ENCODE data around the gene DHRS1.

Gene DHRS1

DNA sequence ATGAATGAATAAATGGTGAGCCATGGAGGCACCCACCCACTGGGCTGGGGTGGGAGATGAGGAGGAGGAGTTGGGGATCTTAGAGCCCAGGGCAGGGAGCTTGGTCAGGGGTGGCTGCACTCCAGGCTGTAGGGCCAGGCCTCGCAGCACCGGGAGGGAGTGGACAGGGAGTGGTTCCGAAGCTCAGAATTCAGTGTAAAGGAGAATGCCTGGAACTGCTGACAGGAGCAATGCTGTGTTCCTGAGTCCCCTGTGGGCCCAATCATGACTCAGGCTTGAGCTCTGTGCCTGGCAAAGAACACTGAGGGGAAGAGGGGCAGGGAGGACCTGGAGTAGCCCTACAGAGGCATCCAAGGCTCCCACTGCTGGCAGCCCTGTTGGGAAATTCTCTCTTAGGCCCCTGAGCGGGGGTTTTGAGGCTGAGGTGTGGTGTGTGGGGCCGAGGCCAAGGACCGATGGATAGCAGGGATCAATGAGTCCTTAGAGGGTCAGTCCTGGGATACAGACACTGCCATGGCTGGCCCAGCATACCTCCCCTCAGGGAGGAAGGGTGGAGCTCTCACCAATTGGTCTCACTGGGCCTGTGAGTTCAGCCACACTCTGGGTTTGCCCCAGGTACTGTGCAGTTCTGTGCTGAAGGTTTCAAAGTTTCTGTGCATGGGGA lies 18.7 kb downstream of the DHRS1 start:
- DNase-seq, result no peak

DNA sequence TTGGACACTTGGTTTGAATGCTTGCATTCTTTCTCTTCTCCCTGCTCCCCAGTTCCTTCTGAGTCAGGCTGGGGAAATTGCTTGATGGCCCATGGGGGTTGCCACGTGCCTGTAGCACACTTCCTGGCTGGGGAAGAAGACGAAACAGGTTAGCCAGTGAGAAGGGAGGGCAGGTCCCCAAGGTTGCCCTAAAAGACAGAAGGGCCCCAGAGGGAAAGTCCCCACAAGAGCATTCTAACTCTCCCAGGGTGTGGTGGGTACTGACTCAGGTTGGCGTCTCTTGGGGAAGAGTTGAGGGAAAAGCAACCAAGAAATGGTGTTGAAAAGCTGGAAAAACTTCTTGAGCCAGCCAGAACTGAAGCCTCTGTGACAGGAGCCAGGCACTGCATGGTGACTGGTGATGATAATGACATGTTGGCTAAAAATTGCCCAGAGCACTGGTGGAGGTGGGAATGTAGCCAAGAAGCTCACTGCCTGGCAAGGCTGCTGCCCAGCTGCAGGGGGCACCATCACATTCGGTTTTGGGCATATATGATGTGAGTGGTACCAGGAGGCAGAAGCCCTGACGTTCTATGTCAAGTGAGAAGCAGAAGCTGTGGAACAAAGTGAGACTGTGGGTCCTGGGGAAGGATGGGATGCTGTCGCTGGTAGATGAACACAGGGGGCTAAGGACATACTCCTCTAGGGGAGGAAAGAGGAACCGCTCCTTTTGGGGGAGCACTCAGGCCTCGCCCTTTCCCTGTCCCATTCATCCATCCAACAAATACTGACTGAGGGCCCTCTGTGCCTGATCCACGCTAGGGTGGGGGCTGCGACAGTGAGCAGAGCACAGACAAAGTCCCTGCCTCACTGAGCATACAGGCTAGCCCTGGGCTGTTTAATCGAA lies 20.0 kb downstream of the DHRS1 start:
- DNase-seq, result peak; percentile 65 to 72

GRCh38 chr14:24278424-24278823 lies 21.2 kb downstream of the DHRS1 start:
- no peak for DNase-seq

GRCh38 chr14:24277606-24278321 lies 21.8 kb downstream of the DHRS1 start:
- DNase-seq, result peak in 1 of 2 donors; percentile 51

DNA sequence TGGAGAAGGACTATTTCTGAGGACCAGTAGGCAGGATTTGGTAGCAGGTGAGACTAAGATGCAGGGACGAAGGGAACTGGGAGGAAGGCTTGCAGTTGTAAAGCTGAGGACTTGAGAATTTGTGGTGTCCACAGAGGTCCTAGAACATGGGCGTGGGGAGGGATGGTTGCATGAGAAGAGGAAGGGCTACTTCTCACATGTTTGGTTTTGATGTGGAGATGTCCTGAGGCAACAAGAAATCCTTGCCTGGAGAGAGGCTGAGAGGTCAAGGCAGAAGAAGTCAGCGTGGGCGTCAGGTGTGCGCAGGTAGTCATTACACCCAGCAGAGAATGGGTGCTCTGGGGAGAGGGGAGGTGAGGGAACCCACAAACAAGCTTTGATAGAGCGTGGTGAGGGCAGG lies 22.5 kb downstream of the DHRS1 start:
- no peak for DNase-seq

DNA sequence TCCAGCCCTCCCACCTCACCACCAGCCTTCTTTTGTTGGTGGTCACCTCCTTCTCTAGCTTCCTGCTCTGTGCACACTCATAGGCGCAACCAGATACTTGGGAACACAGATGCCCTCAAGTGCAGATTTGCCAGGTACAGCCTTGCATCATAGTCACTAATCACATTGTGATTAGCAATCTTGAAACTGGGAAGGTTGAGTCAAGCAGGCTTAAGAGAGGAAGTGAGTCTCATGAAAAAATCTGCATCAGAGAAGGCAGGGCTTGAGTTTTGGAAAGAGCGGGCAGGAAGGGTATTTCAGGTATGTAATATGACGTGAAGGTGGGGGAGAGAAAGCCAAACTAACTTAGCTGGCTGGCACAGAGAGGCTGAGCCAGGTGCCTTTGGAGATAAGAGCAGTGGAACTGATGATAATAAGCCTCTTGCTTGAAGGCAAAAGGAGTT lies 25.5 kb downstream of the DHRS1 start:
- DNase-seq, result peak; percentile 49 to 63

GRCh38 chr14:24273422-24273998 lies 26.1 kb downstream of the DHRS1 start:
- DNase-seq, result peak in 1 of 2 donors; percentile 7

DNA sequence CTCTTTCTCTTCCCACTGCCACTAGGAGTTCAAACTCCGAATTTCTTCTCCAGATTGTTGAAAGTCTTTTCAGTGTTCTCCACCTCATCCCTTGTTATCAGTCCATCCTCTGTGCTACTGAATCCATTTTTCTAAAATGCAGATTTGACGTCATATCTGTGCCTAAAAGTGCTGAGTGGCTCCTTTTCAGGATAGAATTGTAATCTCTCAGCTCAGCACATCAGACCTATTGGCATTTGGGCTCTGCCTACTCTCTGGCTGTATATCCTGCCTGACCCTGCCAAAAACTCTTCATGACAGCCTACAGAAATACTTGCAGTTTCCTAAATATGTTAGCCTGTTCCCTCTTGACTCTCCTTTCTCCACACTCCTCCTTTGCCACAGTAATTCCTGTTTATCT lies 27.1 kb downstream of the DHRS1 start:
- no peak for DNase-seq

- no peak for DNase-seq
Observed at GRCh38 chr14:24271834-24272263, 27.7 kb downstream of the DHRS1 start.

DNA sequence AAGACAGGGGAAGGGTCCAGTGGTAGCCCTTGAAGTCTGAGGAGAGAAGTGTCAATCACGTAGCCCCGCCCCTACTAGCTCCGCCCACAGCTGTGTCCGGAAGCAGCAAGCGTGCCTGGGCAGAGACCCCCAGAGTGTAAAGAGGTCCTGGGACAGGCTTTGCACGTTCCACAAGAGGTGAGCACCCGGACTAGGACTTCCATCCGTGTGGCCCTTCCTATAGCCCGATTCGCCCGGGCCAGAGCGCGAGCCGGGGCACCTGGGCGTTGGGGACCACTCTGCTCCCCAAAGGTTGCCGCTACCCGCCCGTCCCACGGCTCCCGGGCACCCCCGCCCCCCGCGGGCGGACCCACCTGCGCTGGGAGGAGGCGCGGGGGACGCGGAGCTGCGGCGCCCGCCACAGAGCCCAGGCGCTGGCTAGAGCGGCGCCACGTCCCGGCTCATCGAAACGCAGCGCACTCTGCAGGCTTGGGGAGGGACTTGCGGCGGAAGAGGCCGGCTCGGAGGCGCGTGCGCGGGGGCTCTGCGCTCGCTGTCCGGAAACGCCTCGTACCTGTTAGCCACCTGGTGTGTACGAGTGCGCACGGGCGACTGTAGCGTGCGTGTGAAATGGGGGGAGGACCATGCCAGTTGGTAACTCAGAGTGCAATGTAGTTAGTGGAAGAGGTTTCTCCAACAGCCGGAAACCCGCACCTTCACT lies 28.3 kb downstream of the DHRS1 start, which contains the start of gene RABGGTA:
Gene RABGGTA, minus strand, starts transcription at position 464 of the 700 bp plus-strand sequence. CDS start 482 bp downstream, outside the sequence.
- DNase-seq, result peak; percentile 96

- DNase-seq, result no peak
Observed at GRCh38 chr14:24270537-24271133, 28.9 kb downstream of the DHRS1 start.

- DNase-seq, result no peak
Observed at GRCh38 chr14:24269910-24270536, 29.6 kb downstream of the DHRS1 start.

GRCh38 chr14:24269368-24269767 lies 30.2 kb downstream of the DHRS1 start:
- no peak for DNase-seq

DNA sequence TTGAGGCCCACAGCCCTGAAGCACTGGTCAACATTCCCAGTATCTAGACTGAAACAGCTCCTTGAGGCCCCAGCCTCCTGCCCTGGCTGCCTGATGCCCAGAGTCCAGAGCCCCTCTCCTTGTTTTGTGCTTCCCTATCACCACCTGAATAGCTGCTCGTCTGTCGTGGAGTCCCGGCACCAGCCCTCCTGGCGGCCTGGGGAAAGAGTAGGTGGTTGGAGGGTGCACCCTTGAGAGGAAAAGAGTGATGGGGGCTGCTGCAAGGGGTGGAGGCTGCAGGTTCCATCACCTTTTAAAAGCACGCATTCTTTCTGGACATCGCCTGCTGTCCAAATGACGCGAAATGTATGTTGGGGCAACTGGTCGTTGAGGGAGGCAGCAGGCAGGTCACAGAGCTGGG lies 31.4 kb downstream of the DHRS1 start:
- no peak for DNase-seq

DNA sequence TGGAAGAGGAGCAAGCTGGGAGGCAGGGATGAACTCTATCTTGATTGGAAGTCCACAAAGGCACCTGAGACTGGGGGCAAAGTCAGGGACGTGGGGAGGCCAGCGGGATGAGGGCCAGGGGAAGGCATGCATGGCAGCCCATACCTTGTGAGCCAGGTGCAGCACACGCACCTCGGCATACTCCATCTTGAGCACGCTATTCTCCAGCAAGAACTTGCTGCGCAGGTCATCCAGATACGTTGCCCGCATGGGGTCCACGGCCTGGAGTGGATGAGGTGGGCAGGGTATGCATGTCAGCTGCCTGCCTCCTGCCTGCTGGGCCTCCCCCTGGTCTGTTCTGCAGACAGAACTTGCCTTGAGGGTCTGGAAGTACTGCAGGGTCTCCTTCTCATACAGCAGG lies 32.1 kb downstream of the DHRS1 start:
- no peak for DNase-seq

GRCh38 chr14:24266344-24267244 lies 33.0 kb downstream of the DHRS1 start:
- DNase-seq, result no peak

DNA sequence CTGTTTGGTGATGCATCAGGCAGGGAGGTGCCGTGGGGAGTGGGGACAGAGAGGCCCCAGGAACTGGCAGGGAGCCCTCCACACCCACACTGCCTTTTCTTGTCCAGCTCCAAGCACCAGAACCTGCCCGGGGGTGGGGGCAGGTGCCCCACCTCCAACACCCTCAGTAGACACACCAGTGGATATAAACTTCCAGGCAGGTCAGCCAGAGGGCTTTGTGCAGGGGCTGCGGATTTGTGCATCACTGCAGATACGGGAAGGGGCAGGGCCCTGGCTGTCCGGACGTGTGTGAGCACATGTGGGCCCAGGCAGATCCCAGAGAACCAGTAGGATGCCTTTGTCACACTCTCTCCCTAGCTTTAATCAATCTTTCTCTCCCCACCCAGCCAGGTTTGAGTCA lies 35.3 kb downstream of the DHRS1 start:
- DNase-seq, result no peak

GRCh38 chr14:24263848-24264247 lies 35.7 kb downstream of the DHRS1 start:
- no peak for DNase-seq

DNA sequence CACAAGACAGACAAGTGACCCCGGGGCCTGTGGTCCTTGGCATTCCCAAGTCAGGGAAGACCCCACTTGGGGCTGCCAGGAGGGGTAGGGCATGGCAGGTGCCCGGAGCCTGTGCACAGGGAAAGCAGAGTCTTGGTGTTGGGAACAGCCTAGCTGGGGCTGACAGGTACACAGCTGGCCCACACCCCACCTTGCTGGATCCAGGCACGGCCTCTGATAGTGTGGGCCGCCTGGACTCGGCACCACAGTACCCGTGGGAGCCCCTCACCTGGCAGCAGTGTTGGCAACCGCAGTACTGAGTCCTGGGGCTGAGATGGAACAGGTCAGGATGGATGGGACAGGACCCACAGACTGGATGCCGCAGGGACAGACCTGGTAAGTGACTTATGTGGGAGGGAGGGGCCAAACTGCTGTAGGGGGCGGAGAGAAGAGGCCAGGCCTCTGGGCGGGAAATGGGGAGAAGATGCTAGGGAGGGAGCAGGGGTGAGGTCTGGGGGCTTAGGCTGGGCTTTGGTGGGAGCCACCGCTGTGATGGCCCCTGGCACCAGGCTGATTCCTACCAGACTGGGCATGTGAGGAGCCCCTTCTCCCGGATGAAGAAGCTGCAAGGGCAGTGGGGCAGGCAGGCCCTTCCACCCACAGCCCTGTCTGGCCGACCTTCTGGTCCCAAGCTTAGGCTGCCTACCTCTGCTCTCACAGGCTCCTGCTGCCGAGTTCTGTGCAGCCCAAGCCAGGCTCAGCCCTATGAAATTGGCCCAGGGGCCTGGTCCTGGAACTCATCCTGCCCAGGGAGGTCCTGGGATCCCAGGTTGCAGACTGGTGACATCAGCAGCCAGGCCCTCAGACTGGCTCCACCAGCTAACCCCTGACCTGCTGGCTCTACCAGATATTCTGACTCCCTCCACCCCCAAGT lies 36.5 kb downstream of the DHRS1 start, which contains the start of gene TGM1:
Gene TGM1, minus strand, starts transcription at position 357 of the 913 bp plus-strand sequence. CDS start 825 bp downstream, outside the sequence.
- no peak for DNase-seq
